Ishikawa (cell line): ENCODE measurements around the gene KIZ.

Source experiments
- CEBPB ChIP-seq: IDR thresholded peaks from 2 replicates; pipeline ENCODE4 v1.6.1; 2012
- RAD21 ChIP-seq: IDR thresholded peaks from 2 replicates; pipeline ENCODE4 v1.6.1; 2012; ENCODE audit warnings: low read depth
- TCF12 ChIP-seq: IDR thresholded peaks from 2 replicates; pipeline ENCODE4 v1.6.1; 2012; ENCODE audit warnings: low read depth
- TEAD4 ChIP-seq: IDR thresholded peaks from 2 replicates; pipeline ENCODE4 v1.6.1; 2012
- TF ChIP-seq, protein P1 (sequence below): IDR thresholded peaks from 2 replicates; pipeline ENCODE4 v1.6.1; 2012

- TF ChIP-seq CEBPB (no peak), TCF12 (no peak), RAD21 (no peak), TEAD4 (no peak)
- TF ChIP-seq, protein P1, sequence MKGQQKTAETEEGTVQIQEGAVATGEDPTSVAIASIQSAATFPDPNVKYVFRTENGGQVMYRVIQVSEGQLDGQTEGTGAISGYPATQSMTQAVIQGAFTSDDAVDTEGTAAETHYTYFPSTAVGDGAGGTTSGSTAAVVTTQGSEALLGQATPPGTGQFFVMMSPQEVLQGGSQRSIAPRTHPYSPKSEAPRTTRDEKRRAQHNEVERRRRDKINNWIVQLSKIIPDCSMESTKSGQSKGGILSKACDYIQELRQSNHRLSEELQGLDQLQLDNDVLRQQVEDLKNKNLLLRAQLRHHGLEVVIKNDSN, result no peak
Measured at GRCh38 chr20:21157006-21157405, 31.1 kb downstream of the KIZ start.
